Gastrocnemius medialis (tissue), 4 donors: ENCODE measurements around the gene SCYL1. TPM values are rescaled to one million over a fixed set of nuclear protein-coding genes. Genes with fewer than 3 reads are reported as not detected.
"Not testable (repeated sequence)": the region's sequence is repeated elsewhere in the genome, so short reads cannot be mapped to it uniquely, and the experiment has no call there.

ENCODE experiments used
- ATAC-seq, 2 donors: fragments of 150-250 bp; one replicate each; pipeline ENCODE4 v1.9.1; 2016
- DNase-seq, 2 donors: peaks; one replicate each; pipeline ENCODE4 v3.0.0-alpha.2; 2019
- H3K27ac ChIP-seq, 4 donors: fragments of 200-600 bp; sonication (generic); 1 replicate in 1 of 4; 2 replicates in 3 of 4; pipeline ENCODE4 v1.5.1; 2016 to 2018; ENCODE audit warnings: mild to moderate bottlenecking in 2 of 4, moderate library complexity in 1 of 4
- H3K27me3 ChIP-seq, 3 donors: fragments of 200-600 bp; sonication (generic) in 2 of 3; 1 replicate in 1 of 3; 2 replicates in 2 of 3; pipeline versions ENCODE4 v1.5.1 to v1.6.0; 2016 to 2019; ENCODE audit warnings: mild to moderate bottlenecking in 1 of 3, moderate library complexity in 1 of 3
- H3K36me3 ChIP-seq, 2 donors: fragments of 200-600 bp; sonication (generic) in 1 of 2; one replicate each; pipeline ENCODE4 v1.5.1; 2017 to 2018
- H3K4me1 ChIP-seq, 2 donors: fragments of 200-600 bp; sonication (generic) in 1 of 2; one replicate each; pipeline ENCODE4 v1.5.1; 2016 to 2017; ENCODE audit warnings: mild to moderate bottlenecking in 2 of 2
- H3K4me3 ChIP-seq, 4 donors: fragments of 200-600 bp; sonication (generic) in 3 of 4; 1 replicate in 1 of 4; 2 replicates in 3 of 4; pipeline ENCODE4 v1.5.1; 2016 to 2019; ENCODE audit warnings: mild to moderate bottlenecking in 2 of 4
- H3K9me3 ChIP-seq, 3 donors: fragments of 200-600 bp; sonication (generic) in 2 of 3; 1 replicate in 1 of 3; 2 replicates in 2 of 3; pipeline ENCODE4 v1.5.1; 2016 to 2019
- POLR2A ChIP-seq, 2 donors: fragments of 450-650 bp; IDR thresholded peaks; one replicate each; pipeline ENCODE4 v1.6.1; 2017; ENCODE audit warnings: antibody characterized with exemption in 2 of 2, mild to moderate bottlenecking in 2 of 2, moderate library complexity in 2 of 2
- in situ Hi-C, 4 donors: fragments of 200-750 bp; cut with MboI; loops; one replicate each; pipeline versions ENCODE4 v1.15.0 to v1.8.0; 2017; ENCODE audit warnings: low sequenced_read_pairs in 4 of 4
- intact Hi-C: fragments of 100-400 bp; cut with DNase I; formaldehyde crosslinking; loops from one replicate; pipeline ENCODE4 v1.15.1; 2023; ENCODE audit warnings: low total_unique reads
- total RNA-seq, 4 donors: library from RNA; depleted of rRNA; stranded (reverse); fragments of >200 nt; gene quantifications; one replicate each; pipeline versions ENCODE4 v1.1.0 to v1.2.3, GENCODE V29; 2016
- TF ChIP-seq, protein P1 (sequence below), 5 experiments: fragments of 450-650 bp in 3 of 5; fragments of 200-600 bp in 2 of 5; sonication (generic) in 2 of 5; IDR thresholded peaks in 4 of 5; conservative IDR thresholded peaks in 1 of 5; 1 replicate in 4 of 5; 2 replicates in 1 of 5; pipeline ENCODE4 v1.5.1; 2016 to 2019; ENCODE audit warnings: antibody characterized with exemption in 5 of 5, mild to moderate bottlenecking in 3 of 5, moderate library complexity in 3 of 5

Gene SCYL1
- total RNA-seq, 4 donors from 2014 or later, result 120 to 162 (median 133) TPM

DNA sequence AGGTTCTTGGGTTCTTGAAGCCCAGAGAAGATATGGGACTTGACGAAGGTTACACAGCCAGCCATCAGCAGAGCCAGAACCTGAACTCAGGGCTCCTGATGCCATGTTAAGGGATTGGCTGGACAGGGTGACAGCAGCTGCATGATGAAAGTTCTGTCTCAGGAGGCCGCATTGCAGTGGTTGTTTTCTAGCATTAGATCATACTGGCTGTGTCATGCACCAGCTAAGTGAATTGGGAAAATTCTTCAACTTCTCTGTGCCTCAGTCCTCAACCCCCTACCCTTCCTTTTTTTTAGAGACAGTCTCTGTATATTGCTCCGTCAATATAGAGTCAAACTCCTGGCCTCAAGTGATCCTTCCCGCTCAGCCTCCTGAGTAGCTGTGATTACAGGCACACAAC lies 38.7 kb downstream of the SCYL1 start:
- intact Hi-C loops, result no loop called here
- no peaks in the 10 kb centered on the region for H3K27me3 ChIP-seq
- H3K36me3 ChIP-seq, result no peaks in the 10 kb centered on the region
- H3K4me3 ChIP-seq, result no peak overlapping the region
- in situ Hi-C loops, result no loop called here
- H3K27ac ChIP-seq, result no peak overlapping the region
- peaks cover 45 to 48% of the 10 kb centered on the region in 2 donors for H3K4me1 ChIP-seq
- TF ChIP-seq, protein P1, sequence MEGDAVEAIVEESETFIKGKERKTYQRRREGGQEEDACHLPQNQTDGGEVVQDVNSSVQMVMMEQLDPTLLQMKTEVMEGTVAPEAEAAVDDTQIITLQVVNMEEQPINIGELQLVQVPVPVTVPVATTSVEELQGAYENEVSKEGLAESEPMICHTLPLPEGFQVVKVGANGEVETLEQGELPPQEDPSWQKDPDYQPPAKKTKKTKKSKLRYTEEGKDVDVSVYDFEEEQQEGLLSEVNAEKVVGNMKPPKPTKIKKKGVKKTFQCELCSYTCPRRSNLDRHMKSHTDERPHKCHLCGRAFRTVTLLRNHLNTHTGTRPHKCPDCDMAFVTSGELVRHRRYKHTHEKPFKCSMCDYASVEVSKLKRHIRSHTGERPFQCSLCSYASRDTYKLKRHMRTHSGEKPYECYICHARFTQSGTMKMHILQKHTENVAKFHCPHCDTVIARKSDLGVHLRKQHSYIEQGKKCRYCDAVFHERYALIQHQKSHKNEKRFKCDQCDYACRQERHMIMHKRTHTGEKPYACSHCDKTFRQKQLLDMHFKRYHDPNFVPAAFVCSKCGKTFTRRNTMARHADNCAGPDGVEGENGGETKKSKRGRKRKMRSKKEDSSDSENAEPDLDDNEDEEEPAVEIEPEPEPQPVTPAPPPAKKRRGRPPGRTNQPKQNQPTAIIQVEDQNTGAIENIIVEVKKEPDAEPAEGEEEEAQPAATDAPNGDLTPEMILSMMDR (IDR thresholded peaks at IDR 0.05 in 4 of 5, conservative IDR thresholded peaks at IDR 0.05 in 1 of 5), result no peak
- TF ChIP-seq POLR2A (IDR thresholded peaks at IDR 0.05), result no peak
- no peak for DNase-seq
- no peaks in the 10 kb centered on the region for H3K9me3 ChIP-seq
- ATAC-seq, result no peak

DNA sequence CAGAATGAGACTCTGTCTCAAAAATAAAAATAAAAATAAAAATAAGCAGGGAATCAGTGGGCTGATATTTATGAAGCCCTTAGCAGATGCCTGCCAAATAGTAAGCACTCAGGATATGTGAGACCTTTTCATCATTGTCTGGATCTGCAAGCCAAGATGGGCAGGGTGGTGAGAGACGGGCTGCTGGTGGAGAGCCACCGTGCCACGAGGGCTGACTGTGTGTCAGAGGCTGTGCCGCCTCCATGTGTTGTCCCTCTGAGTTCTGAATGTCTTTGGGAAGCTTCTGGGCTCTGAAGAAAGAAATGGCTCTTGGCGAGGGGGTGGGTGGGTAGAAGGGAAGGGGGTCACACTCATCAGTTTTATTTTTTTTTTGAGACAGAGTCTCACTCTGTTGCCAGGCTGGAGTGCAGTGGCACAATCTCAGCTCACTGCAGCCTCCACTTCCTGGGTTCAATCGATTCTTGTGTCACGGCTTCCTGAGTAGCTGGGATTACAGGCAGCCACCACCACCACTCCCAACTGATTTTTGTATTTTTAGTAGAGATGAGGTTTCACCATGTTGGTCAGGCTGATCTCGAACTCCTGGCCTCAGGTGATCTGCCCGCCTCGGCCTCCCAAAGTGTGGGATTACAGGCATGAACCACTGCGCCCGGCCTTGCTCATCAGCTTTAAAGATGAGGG lies 40.1 kb downstream of the SCYL1 start:
- intact Hi-C loops, in situ Hi-C loops, H3K36me3 ChIP-seq, H3K9me3 ChIP-seq, H3K27me3 ChIP-seq, DNase-seq, ATAC-seq, H3K4me3 ChIP-seq: not testable (repeated sequence)
- H3K27ac ChIP-seq, result peak overlapping the region; percentile 25 to 42 (median 38)
- H3K4me1 ChIP-seq, result peaks cover 44 to 45% of the 10 kb centered on the region in 2 donors

DNA sequence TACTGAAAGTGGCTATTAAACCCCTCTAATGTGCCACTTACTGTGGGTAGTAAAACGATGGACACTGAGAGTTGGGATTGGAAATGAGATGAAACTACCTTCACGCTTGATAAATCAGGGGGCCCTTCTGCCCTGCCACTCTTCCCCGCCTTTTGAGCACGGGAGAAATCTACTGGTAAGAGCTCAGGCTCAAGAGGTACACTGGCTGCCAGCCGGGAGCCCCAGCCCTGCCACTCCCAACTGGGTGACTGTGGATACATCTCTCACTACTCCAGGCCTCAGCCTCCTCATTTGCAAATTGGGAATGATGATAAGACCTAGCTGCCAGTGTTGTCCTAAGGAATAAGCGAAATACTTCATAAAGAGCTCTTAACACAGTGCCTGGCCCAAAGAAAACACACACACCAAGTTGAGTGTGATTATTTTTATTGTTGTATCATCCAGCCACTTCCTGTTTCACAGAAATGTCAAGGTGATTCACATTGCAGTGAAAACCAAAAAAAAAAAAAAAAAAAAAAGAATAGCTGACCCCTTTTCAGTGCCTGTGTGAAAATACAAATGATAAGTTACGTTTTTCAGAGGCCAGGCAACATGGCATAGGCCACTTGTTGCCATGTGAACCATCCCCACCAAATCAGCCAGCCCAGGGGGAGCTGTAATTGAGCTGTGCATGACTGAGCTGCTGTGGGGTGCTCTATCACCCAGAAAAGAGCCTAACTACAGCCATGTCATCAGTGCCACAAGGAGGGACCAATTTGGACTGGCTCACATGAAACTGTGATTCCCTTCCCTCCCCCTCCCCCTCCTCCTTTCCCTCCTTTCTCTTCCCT lies 41.0 kb downstream of the SCYL1 start:
- peaks cover 36 to 40% of the 10 kb centered on the region in 2 donors for H3K4me1 ChIP-seq
- ATAC-seq, result no peak
- no peak for DNase-seq
- no peak overlapping the region for H3K4me3 ChIP-seq
- no peak for TF ChIP-seq POLR2A (IDR thresholded peaks at IDR 0.05)
- TF ChIP-seq, protein P1 (IDR thresholded peaks at IDR 0.05 in 4 of 5, conservative IDR thresholded peaks at IDR 0.05 in 1 of 5), result no peak
- H3K27ac ChIP-seq, result peak overlapping the region; percentile 15 to 42 (median 32)
- H3K36me3 ChIP-seq, result no peaks in the 10 kb centered on the region
- in situ Hi-C loops (no loop called here), intact Hi-C loops (no loop called here)
- H3K9me3 ChIP-seq, result no peaks in the 10 kb centered on the region
- H3K27me3 ChIP-seq, result no peaks in the 10 kb centered on the region

DNA sequence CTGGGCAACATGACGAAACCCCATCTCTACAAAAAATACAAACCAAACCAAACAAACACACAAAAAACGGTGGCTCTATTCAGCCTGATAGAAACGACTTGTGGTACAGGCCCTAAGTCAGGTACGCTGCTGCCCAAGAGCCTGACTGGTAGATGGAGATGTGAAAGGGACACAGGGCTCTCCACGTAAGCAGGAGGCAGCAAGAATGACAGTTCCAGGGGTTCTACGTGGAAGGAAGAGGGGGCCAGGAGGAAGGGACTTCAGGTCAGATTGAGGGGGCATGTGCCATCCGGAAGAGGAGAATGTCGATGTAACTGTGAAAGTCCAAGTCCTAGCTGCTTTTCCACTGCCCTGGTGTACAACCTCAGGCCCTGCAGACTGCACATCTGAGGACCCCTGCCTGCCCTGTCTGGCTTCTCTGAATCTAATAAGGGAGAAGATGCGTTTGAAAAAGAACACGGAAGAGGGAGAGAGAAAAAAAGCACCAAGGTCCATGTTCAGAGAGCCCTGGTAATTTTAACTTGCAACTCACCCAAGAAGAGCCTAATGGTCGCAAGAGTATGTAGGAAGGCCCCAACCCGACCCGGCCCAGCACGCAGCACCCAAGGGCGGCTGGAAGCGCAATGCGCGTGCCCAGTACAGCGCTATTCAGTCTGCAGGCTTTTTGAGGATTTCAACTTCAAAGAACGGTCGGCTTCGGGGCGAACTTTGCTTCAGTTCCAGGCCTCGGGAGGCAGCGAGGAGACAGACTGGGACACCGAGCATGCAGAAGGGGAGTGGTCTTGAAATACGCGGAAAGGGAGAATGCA lies 44.5 kb downstream of the SCYL1 start:
- intact Hi-C loops, result loop anchor here (1.0 kb wide), 1 partner anchor 9 kb away; no protein-coding TSS in a partner anchor
- DNase-seq, result peak in 1 of 2 donors; percentile 37

More for the DNA sequence above, 44.5 kb downstream of the SCYL1 start:
- no peak for TF ChIP-seq POLR2A (IDR thresholded peaks at IDR 0.05)
- TF ChIP-seq, protein P1 (IDR thresholded peaks at IDR 0.05 in 4 of 5, conservative IDR thresholded peaks at IDR 0.05 in 1 of 5), result no peak
- H3K27me3 ChIP-seq, result no peaks in the 10 kb centered on the region
- peak in 1 of 2 donors; percentile 3 for ATAC-seq
- no peaks in the 10 kb centered on the region for H3K9me3 ChIP-seq
- H3K36me3 ChIP-seq, result peaks cover 0 to 3% of the 10 kb centered on the region in 2 donors
- peak overlapping the region; percentile 84 to 99 (median 95) for H3K4me3 ChIP-seq
- in situ Hi-C loops, result no loop called here
- H3K4me1 ChIP-seq, result peaks cover 47 to 52% of the 10 kb centered on the region in 2 donors
- peak overlapping the region; percentile 100 for H3K27ac ChIP-seq
